H54 (cell line): Measurements from ENCODE around the gene UPK1A.
"Not testable (repeated sequence)": the region's sequence is repeated elsewhere in the genome, so short reads cannot be mapped to it uniquely, and the experiment has no call there.

ENCODE experiments used
- DNase-seq: peaks from one replicate; pipeline ENCODE4 v3.0.0; 2011; ENCODE audit warnings: low spot score, mixed read lengths; ENCODE audit not compliant: insufficient read length
- FAIRE-seq: peaks from 3 replicates; lab custom pipeline; 2011; peaks lifted over from hg19 to GRCh38; lab: Jason Lieb, UNC
- POLR2A ChIP-seq: IDR thresholded peaks from 2 replicates; pipeline ENCODE4 v1.6.1; 2011; ENCODE audit warnings: low read depth, mild to moderate bottlenecking, low read length

The UPK1A gene

GRCh38 chr19:35723671-35724070, 57.4 kb downstream of the UPK1A start:
- DNase-seq, result no peak
- FAIRE-seq, result no peak
- no peak for TF ChIP-seq POLR2A

- FAIRE-seq, DNase-seq: not testable (repeated sequence)
These were observed 57.8 kb downstream of the UPK1A start for GRCh38 chr19:35724132-35724531.

- no peak for TF ChIP-seq POLR2A
- FAIRE-seq, result no peak
- no peak for DNase-seq
These were observed 58.2 kb downstream of the UPK1A start for GRCh38 chr19:35724560-35724959.

GRCh38 chr19:35725216-35725861, 59.0 kb downstream of the UPK1A start:
- FAIRE-seq, result no peak
- no peak for DNase-seq

GRCh38 chr19:35727053-35727955, 61.0 kb downstream of the UPK1A start:
- no peak for TF ChIP-seq POLR2A
- FAIRE-seq (no peak), DNase-seq (no peak)

More at GRCh38 chr19:35725216-35725861, 59.0 kb downstream of the UPK1A start:
- TF ChIP-seq POLR2A, result no peak
